ENCODE measurements around the gene CYP4B1. TPM values are rescaled to one million over a fixed set of nuclear protein-coding genes. Genes with fewer than 3 reads are reported as not detected.

Gene CYP4B1
- total RNA-seq, 4 donors from 2014 or later: 35.7 to 215 (median 75.1) TPM

DNA sequence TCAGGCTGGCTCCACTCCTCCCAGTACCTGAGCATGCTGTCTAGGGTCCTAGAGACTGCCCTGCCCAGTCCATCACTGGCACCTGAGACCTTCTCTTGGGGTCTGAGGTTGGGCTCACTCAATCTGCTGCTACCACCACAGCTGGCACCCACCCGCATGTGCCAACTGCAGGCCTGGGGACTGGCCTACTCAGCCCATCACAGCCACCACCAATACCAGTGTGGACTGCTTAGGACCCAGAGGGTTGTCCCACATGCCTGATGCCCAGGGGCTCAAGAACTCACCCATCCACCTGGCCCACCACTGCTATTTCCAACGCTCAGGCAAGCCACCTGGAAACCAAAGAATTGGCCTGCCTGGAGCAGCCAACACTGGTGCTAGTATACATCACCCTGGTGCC, 63.5 kb downstream of the CYP4B1 start:
- intact Hi-C loops (cut with DNase I; ENCODE audit: low total_unique reads): no loop called here
- TF ChIP-seq, protein P1, sequence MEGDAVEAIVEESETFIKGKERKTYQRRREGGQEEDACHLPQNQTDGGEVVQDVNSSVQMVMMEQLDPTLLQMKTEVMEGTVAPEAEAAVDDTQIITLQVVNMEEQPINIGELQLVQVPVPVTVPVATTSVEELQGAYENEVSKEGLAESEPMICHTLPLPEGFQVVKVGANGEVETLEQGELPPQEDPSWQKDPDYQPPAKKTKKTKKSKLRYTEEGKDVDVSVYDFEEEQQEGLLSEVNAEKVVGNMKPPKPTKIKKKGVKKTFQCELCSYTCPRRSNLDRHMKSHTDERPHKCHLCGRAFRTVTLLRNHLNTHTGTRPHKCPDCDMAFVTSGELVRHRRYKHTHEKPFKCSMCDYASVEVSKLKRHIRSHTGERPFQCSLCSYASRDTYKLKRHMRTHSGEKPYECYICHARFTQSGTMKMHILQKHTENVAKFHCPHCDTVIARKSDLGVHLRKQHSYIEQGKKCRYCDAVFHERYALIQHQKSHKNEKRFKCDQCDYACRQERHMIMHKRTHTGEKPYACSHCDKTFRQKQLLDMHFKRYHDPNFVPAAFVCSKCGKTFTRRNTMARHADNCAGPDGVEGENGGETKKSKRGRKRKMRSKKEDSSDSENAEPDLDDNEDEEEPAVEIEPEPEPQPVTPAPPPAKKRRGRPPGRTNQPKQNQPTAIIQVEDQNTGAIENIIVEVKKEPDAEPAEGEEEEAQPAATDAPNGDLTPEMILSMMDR (IDR thresholded peaks at IDR 0.05): no peak
- no peak for TF ChIP-seq POLR2A (IDR thresholded peaks at IDR 0.05)
- DNase-seq (ENCODE audit: low spot score in 2 of 2): no peak
- H3K4me3 ChIP-seq (ENCODE audit: low read depth, poor library complexity, severe bottlenecking): no peak overlapping the region
- 78 to 90% methylated on average over 2 of the region's 2 CpGs for WGBS, 2 donors

Other genes with a start within 250 kb of the CYP4B1 start
- gene KNCN, start 247.4 kb upstream of the CYP4B1 start, total RNA-seq: not detected
- 10 to 100 TPM in 3 of 4 donors, 1 to 10 TPM in 1; 9.6 to 23.0 (median 13.7) TPM for gene MKNK1, start 194.8 kb upstream of the CYP4B1 start, total RNA-seq
- 10 to 100 TPM; 13.0 to 17.8 (median 13.6) TPM for gene MOB3C, start 182.2 kb upstream of the CYP4B1 start, total RNA-seq
- gene ATPAF1, start 130.7 kb upstream of the CYP4B1 start, total RNA-seq: 10 to 100 TPM; 20.4 to 33.7 (median 29.9) TPM
- not detected for gene TEX38, start 127.2 kb upstream of the CYP4B1 start, total RNA-seq
- 100 to 1,000 TPM in 2 of 4 donors, 10 to 100 TPM in 2; 71.5 to 138 (median 106) TPM for gene EFCAB14, start 79.9 kb upstream of the CYP4B1 start, total RNA-seq
- under 1 TPM in 1 of 4 donors, not detected in 3; 0.29 TPM for gene CYP4A11, start 142.4 kb downstream of the CYP4B1 start, total RNA-seq
- 10 to 100 TPM in 3 of 4 donors, 1 to 10 TPM in 1; 3.1 to 14.8 (median 12.1) TPM for gene CYP4X1, start 224.6 kb downstream of the CYP4B1 start, total RNA-seq